NB4 (cell line): ENCODE data around the gene CDCA7.

Experiments
- CTCF ChIP-seq: IDR thresholded peaks from one replicate; pipeline ENCODE4 v1.5.1; 2012; ENCODE audit warnings: low read depth, low read length
- POLR2A ChIP-seq: IDR thresholded peaks from 2 replicates; pipeline ENCODE4 v1.6.1; 2011; ENCODE audit warnings: mild to moderate bottlenecking; ENCODE audit not compliant: insufficient read length; ENCODE audit errors: extremely low read depth

DNA sequence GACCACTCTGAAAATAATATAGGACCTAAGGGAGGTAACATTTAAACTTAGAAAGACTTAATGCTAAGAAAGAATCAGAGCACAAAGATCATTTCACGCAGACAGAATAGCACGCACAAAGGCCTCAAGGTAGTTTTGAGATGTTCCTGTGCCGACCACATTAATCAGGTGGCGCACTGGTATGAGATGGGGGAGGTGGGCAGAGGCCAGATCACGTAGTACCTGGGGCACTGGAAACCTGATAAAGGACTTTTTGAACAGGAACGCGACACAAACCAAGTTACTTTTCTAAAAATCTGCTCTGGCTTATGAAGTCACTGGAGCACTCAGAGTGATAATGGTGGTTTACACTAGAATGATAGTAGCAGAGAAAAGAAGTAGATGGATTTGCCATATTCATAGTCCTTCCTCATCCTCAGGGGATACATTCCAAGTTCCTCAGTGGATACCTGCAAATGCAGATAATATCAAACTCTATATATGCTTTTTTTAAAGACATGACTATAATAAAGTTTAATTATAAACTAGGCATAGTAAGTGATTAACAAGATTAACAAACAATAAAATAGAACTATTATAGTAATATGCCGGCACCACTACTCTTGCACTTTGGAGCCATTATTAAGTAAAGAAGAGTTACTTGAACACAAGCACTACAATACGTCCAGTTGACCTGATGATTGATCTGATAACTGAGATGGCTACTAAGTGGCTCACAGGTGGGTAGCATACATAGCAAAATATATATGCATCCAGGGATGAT lies 42.6 kb upstream of the CDCA7 start:
- no peak for TF ChIP-seq POLR2A
- TF ChIP-seq CTCF: no peak
